HFF-Myc (cell line): ENCODE results near the gene KLRC4.

Source experiments
- DNase-seq: peaks from one replicate; pipeline ENCODE4 v3.0.0-alpha.2; 2011; ENCODE audit warnings: low read depth; ENCODE audit errors: extremely low read depth
- H3K4me3 ChIP-seq: replicated peaks from 2 replicates; pipeline ENCODE4 v1.5.1; 2011; ENCODE audit warnings: low read depth, mild to moderate bottlenecking, control low read depth, low read length
- CTCF ChIP-seq: IDR thresholded peaks from 2 replicates; pipeline ENCODE4 v1.5.1; 2012; ENCODE audit warnings: mild to moderate bottlenecking, low read depth, low read length, control low read depth; ENCODE audit errors: missing control alignments

KLRC4 gene

DNA sequence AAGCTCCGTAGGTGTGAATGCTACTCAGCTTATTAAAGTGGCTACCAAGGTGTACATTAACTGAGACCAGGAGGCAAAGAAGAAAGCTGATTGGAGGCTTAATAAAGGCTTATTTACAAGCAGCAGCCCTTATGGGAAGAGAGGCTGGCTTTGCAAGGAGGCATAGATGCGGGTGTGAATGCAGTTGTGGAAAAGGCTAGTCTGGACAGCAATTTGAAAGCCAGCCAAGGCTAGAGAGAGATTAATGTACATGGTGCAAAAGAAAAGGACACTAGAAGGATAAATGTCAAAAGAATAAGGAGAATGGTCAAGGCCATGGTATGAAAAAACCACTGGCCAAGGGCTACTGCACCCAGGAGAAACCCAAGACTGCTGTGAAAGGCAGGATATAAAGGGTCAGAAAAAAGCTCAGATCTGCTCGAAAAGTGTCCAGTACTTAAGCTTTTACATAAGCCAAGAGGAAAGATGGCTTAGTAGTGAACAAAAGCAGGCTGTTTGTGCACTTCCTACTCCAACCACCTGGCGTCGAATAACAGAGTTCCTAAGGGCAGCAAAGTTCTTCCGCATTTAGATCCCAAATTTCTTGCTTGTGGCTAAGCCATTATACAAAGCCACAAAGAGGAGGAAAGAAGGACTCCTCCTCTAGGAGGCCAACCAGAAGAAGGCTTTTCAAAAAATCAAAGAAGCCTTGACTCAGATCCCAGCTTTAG lies 43.7 kb downstream of the KLRC4 start:
- H3K4me3 ChIP-seq = peak overlapping the region; percentile 58
- no peak for DNase-seq
- TF ChIP-seq CTCF = peak; percentile 3

DNA sequence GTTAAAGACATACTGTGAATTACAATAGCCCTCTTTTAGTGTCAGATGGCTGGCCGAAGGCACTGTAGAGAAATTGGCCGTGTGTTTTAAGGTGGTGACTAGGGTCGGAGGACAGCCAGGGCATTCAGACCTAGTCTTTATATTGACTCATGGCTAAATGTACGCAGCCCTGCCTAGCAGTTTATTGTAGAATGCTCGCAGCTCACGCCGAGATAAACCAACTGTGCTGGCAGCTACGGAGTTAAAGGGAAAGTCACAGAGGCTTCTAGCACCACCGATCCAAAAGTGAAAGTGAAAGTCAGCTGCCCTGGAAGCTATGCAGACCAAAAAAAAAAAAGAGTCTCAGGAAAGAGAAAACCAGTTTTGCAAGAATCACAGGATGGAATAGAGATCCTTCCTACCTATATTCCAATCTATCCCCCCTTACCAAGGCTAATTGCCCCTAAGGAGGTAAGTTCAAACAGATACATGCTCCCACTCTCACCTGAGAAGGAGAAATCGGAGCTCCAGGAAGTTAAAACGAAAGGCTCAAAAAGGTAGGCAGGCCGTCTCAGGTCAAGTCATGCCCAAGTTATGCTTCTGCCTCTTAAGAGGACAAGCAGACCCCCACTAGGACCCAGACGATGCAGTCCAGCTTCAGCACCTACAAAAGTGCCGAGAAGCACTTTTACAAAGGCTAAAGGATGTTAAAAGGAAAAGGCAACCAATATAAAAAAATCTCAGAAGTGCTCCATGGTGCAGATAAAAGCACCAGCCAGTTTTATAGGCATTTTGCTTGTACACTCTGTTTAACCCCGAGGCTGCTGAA lies 44.5 kb downstream of the KLRC4 start:
- peak overlapping the region; percentile 58 for H3K4me3 ChIP-seq
- no peak for TF ChIP-seq CTCF
- peak; percentile 39 for DNase-seq

DNA sequence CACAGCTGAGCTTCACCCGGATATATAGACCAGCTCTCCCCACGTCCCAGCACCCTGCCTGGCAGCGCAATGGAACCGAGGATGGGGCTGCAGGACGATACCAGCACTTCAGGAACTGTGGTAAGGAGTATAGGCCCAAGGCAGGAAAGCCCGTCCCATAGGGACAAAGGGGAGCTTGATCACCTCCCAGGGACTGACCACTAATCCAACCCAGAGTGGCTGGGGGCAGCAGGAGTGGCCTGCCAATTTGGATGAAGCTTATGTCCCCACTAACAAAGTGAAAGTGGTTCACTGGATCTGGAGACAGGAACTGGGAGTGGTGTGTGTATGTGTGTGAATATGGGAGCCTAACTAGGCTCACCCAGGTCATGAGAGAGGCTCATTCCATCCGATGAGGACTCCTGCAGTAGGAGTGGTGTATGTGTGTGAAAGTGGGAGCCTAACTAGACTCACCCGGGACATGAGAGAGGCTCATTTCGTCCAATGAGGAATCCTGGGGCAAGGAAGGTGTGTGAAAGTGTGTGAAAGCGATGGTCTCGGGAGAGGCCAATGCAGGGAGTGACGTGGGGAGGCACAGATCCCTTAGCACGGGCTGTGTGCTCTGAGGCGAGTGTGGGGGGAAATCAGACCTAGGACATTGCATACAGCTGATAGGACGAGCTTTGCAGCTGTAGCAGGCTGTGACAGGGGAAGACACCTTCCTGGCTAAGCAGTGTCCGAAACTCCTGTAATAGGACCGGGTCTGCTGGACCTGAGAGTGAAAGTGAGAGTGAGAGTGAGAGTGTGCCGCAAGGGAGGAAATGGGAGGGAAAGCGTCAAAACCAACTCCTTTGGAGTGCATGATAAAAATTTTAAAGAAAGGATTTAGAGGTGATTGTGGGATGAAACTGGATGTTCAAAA lies 45.4 kb downstream of the KLRC4 start:
- H3K4me3 ChIP-seq = peak overlapping the region; percentile 58
- no peak for DNase-seq
- no peak for TF ChIP-seq CTCF

GRCh38 chr12:10363658-10363913 lies 46.0 kb downstream of the KLRC4 start:
- no peak for TF ChIP-seq CTCF
- no peak overlapping the region; the same call in 1 of the 2 replicates for H3K4me3 ChIP-seq
- no peak for DNase-seq

GRCh38 chr12:10362828-10363657 lies 46.5 kb downstream of the KLRC4 start:
- H3K4me3 ChIP-seq = no peak overlapping the region
- no peak for TF ChIP-seq CTCF
- DNase-seq = no peak

DNA sequence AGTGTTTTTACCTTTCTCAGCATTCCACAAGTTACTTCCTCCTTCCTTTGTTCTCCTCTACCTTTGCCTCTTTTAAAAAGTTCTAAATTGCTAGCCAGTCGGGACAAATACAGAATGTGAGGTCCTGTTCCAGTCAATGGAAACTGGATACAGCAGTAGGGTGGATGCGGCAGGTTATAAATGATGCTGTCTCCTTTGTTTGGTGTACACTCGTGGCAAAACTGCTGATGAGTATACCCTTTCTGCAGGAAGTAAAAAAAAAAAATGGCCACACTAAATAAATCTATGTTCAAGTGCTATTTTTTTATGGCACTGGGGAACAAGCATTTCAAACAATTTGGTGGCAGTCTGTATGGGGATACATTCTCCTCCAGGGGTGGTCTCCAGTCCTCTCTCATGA lies 47.2 kb downstream of the KLRC4 start:
- no peak for DNase-seq
- no peak for TF ChIP-seq CTCF
- H3K4me3 ChIP-seq = no peak overlapping the region
